Endothelial cell of umbilical vein (primary cell): ENCODE data around the gene AXIN2. TPM values are rescaled to one million over a fixed set of nuclear protein-coding genes. Genes with fewer than 3 reads are reported as not detected.

ENCODE experiments used
- BruUV-seq: library from RNA; stranded (reverse); fragments of 400-500 nt; replicated peaks from 2 replicates; lab custom pipeline; 2021; lab: Mats Ljungman, UMichigan
- CTCF ChIA-PET: fragments of 300-600, 350-600 bp; sonication (Branson Sonifier 250); formaldehyde crosslinking; loops from one replicate; lab custom pipeline; 2021; ENCODE audit warnings: antibody characterized with exemption, inconsistent platforms; lab: Charles Lee
- POLR2A ChIA-PET: fragments of 300-600, 350-600 bp; sonication (Branson Sonifier 250); formaldehyde crosslinking; loops from one replicate; lab custom pipeline; 2021; ENCODE audit warnings: antibody characterized with exemption, inconsistent platforms; lab: Charles Lee
- DNase-seq: peaks from one replicate; pipeline ENCODE4 v3.0.0-alpha.2; 2011; ENCODE audit warnings: low read depth, low spot score
- FAIRE-seq: peaks from 2 replicates; lab custom pipeline; 2011; peaks lifted over from hg19 to GRCh38; lab: Jason Lieb, UNC
- H2AFZ ChIP-seq: 2 replicates; pipeline ENCODE4 v1.6.0; 2012; ENCODE audit warnings: low read depth, low read length, control low read depth, inconsistent platforms
- H3K27ac ChIP-seq: 2 replicates; pipeline ENCODE4 v1.5.1; 2011; ENCODE audit warnings: low read depth, mild to moderate bottlenecking, control low read depth, low read length, moderate library complexity; ENCODE audit not compliant: insufficient read depth
- H3K27me3 ChIP-seq, 2 experiments: 2 replicates each; pipeline versions ENCODE4 v1.6.0 to v1.6.1; 2011; ENCODE audit warnings: low read length in 2 of 2, mixed read lengths in 1 of 2; ENCODE audit not compliant: control insufficient read depth in 2 of 2, insufficient read depth in 2 of 2
- H3K36me3 ChIP-seq, 2 experiments: 2 replicates in 1 of 2; 3 replicates in 1 of 2; pipeline ENCODE4 v1.5.1; 2011; ENCODE audit warnings: low read length in 2 of 2, mild to moderate bottlenecking in 1 of 2, moderate library complexity in 1 of 2; ENCODE audit not compliant: control insufficient read depth in 2 of 2, insufficient read depth in 2 of 2; ENCODE audit errors: extremely low read depth in 1 of 2
- H3K4me1 ChIP-seq: 3 replicates; pipeline ENCODE4 v1.5.1; 2011; ENCODE audit warnings: mild to moderate bottlenecking, low read length; ENCODE audit not compliant: control insufficient read depth, insufficient read depth; ENCODE audit errors: extremely low read depth
- H3K4me2 ChIP-seq: 2 replicates; pipeline ENCODE4 v1.6.1; 2011; ENCODE audit warnings: low read length, control low read depth, mixed read lengths; ENCODE audit not compliant: insufficient read depth
- H3K4me3 ChIP-seq, 3 experiments: fragments of 200-600 bp in 1 of 3; sonication (generic), shearing (Covaris generic) in 1 of 3; replicated peaks in 1 of 3; 2 replicates each; pipeline ENCODE4 v1.5.1; 2011 to 2016; ENCODE audit warnings: control low read depth in 3 of 3, low read length in 3 of 3, mild to moderate bottlenecking in 2 of 3, inconsistent platforms in 1 of 3, low read depth in 1 of 3, moderate library complexity in 1 of 3; ENCODE audit not compliant: insufficient read depth in 1 of 3
- H3K79me2 ChIP-seq: 2 replicates; pipeline ENCODE4 v1.6.0; 2012; ENCODE audit warnings: low read length, inconsistent platforms; ENCODE audit not compliant: control insufficient read depth, insufficient read depth
- H3K9ac ChIP-seq: replicated peaks from 2 replicates; pipeline ENCODE3; 2011; ENCODE audit warnings: low read length, control low read depth; ENCODE audit not compliant: insufficient read depth; ENCODE audit errors: extremely low read depth
- H3K9me1 ChIP-seq: replicated peaks from 3 replicates; pipeline ENCODE4 v1.6.0; 2011; ENCODE audit warnings: mild to moderate bottlenecking, low read length; ENCODE audit not compliant: control insufficient read depth, insufficient read depth; ENCODE audit errors: extremely low read depth
- H3K9me3 ChIP-seq: replicated peaks from 2 replicates; pipeline ENCODE4 v1.5.1; 2012; ENCODE audit warnings: low read length, inconsistent platforms; ENCODE audit not compliant: control insufficient read depth, insufficient read depth
- H4K20me1 ChIP-seq: replicated peaks from 2 replicates; pipeline ENCODE3; 2011; ENCODE audit warnings: mild to moderate bottlenecking, low read length; ENCODE audit not compliant: control insufficient read depth, insufficient read depth; ENCODE audit errors: extremely low read depth
- CTCF ChIP-seq, 2 donors: IDR thresholded peaks; 1 replicate in 1 of 2; 2 replicates in 1 of 2; pipeline ENCODE4 v1.5.1; 2011; ENCODE audit warnings: low read length in 2 of 2, mild to moderate bottlenecking in 2 of 2, moderate library complexity in 2 of 2, control low read depth in 1 of 2, inconsistent platforms in 1 of 2, low read depth in 1 of 2; ENCODE audit not compliant: insufficient read depth in 1 of 2; ENCODE audit errors: extremely low read depth in 1 of 2
- EZH2 ChIP-seq: IDR thresholded peaks from 2 replicates; pipeline ENCODE4 v1.6.1; 2012; ENCODE audit warnings: borderline replicate concordance, low read depth, mild to moderate bottlenecking, moderate library complexity, low read length, inconsistent platforms; ENCODE audit not compliant: severe bottlenecking
- FOS ChIP-seq: IDR thresholded peaks from 2 replicates; pipeline ENCODE4 v1.6.1; 2011; ENCODE audit warnings: mild to moderate bottlenecking, low read length, moderate library complexity, borderline replicate concordance; ENCODE audit not compliant: insufficient read depth
- GATA2 ChIP-seq: IDR thresholded peaks from 2 replicates; pipeline ENCODE4 v1.7.0; 2011; ENCODE audit warnings: low read depth, mild to moderate bottlenecking, moderate library complexity, mixed read lengths, low read length; ENCODE audit not compliant: insufficient read length, insufficient read depth
- JUN ChIP-seq: IDR thresholded peaks from 2 replicates; pipeline ENCODE4 v1.6.1; 2011; ENCODE audit warnings: borderline replicate concordance, low read depth; ENCODE audit not compliant: insufficient read length, insufficient read depth
- MAX ChIP-seq: IDR thresholded peaks from 2 replicates; pipeline ENCODE4 v1.6.1; 2011; ENCODE audit not compliant: insufficient read depth, insufficient read length
- MYC ChIP-seq: IDR thresholded peaks from one replicate; pipeline ENCODE4 v1.6.1; 2011; ENCODE audit warnings: mild to moderate bottlenecking, low read depth, low read length
- POLR2A ChIP-seq: IDR thresholded peaks from 2 replicates; pipeline ENCODE4 v1.6.1; 2012; ENCODE audit warnings: low read depth, mild to moderate bottlenecking, control low read depth, low read length
- POLR2AphosphoS5 ChIP-seq: IDR thresholded peaks from 2 replicates; pipeline ENCODE4 v1.6.1; 2012; ENCODE audit warnings: low read depth, mild to moderate bottlenecking, control low read depth, low read length, moderate library complexity; ENCODE audit not compliant: insufficient read depth
- dilution Hi-C: fragments of 300-500 bp; cut with MboI; formaldehyde crosslinking; loops from one replicate; pipeline ENCODE4 v1.15.0; 2019; ENCODE audit warnings: low sequenced_read_pairs; ENCODE audit not compliant: extremely low pct_ligation_motif_present
- intact Hi-C: fragments of 100-400 bp; cut with micrococcal nuclease; formaldehyde crosslinking; loops from one replicate; pipeline ENCODE4 v1.10.0; 2022
- polyA plus RNA-seq, 4 experiments: library from polyadenylated mRNA; depleted of rRNA in 3 of 4; stranded (reverse) in 3 of 4; unstranded in 1 of 4; fragments of >200 nt; gene quantifications; 2 replicates each; pipeline versions ENCODE4 v1.2.1 to v1.2.3, GENCODE V29; 2011 to 2012; ENCODE audit warnings: missing spikeins in 1 of 4
- total RNA-seq: library from RNA; stranded (reverse); gene quantifications from 2 replicates; pipeline ENCODE4 v1.2.3, GENCODE V29; 2021

Gene AXIN2
- total and polyA plus RNA-seq, 2 donors (not counting 3 experiments of a cell fraction or from before 2014, with no cell fraction given) = 1.3 to 3.0 TPM

DNA sequence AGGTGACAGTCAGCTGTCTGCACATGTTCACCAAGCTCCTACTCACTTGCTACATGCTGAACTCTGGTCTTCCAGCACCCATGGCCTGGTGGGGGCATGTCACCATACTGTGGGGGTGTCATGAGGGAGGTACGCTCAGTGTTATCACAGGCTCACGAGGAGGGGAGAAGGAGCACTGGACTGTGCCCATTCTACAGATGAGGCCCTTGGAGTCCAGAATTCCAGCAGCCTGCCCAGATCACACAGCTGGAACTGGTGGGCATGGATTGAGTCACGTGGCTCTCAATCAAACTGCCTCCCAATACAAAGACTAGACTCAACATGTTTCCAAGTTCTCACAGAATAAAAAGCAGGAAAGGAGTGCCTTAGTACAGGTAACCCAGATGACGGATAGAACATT lies 10.7 kb downstream of the AXIN2 start:
- Histone ChIP-seq H3K4me2 (no peak overlapping the region), H3K79me2 (no peaks in the 10 kb centered on the region), H4K20me1 (no peaks in the 10 kb centered on the region), H3K9me1 (no peaks in the 10 kb centered on the region), H3K27me3 (no peaks in the 10 kb centered on the region), H3K36me3 (no peaks in the 10 kb centered on the region), H2AFZ (no peak overlapping the region), H3K4me1 (no peaks in the 10 kb centered on the region), H3K4me3 (no peak overlapping the region), H3K9me3 (no peaks in the 10 kb centered on the region), H3K9ac (no peak overlapping the region), H3K27ac (no peak overlapping the region)
- DNase-seq (no peak), FAIRE-seq (no peak)
- no TSS peak for BruUV-seq
- intact Hi-C loops (no loop called here), dilution Hi-C loops (no loop called here)
- TF ChIP-seq MAX = no peak
- TF ChIP-seq FOS = no peak
- no peak for TF ChIP-seq MYC
- no peak for TF ChIP-seq CTCF (IDR thresholded peaks at IDR 0.05; ENCODE audit: extremely low read depth in 1 of 2, insufficient read depth in 1 of 2, low read depth in 1 of 2, low read length in 2 of 2)
- TF ChIP-seq EZH2 = no peak
- TF ChIP-seq JUN = no peak
- TF ChIP-seq GATA2 = no peak
- TF ChIP-seq POLR2AphosphoS5 = no peak
- no peak for TF ChIP-seq POLR2A
- POLR2A ChIA-PET = no interaction called here
- CTCF ChIA-PET = interaction anchor here (1.4 to 1.6 kb wide), 2 partner anchors 9 to 256 kb away, joined by 3 to 4 read pairs; no protein-coding TSS in a partner anchor
